ENCODE data around the gene GNLY. TPM values are rescaled to one million over a fixed set of nuclear protein-coding genes. Genes with fewer than 3 reads are reported as not detected.

GNLY gene
- total and polyA plus RNA-seq, 2 experiments from 2014 or later = not detected

GRCh38 chr2:85720533-85720932 is 26.4 kb downstream of the GNLY start:
- Histone ChIP-seq H3K27ac (no peak overlapping the region), H3K27me3 (no peaks in the 10 kb centered on the region), H3K36me3 (replicated peaks; ENCODE audit: insufficient read depth, low read depth) (no peaks in the 10 kb centered on the region), H2AFZ (no peak overlapping the region), H3K9me3 (ENCODE audit: low read depth) (no peaks in the 10 kb centered on the region), H3K4me2 (no peak overlapping the region), H3K79me2 (no peaks in the 10 kb centered on the region), H3K4me3 (no peak overlapping the region), H3K9me2 (replicated peaks; ENCODE audit: insufficient read depth) (no peaks in the 10 kb centered on the region), H4K20me1 (ENCODE audit: insufficient read depth, poor library complexity, severe bottlenecking) (no peaks in the 10 kb centered on the region), H3K4me1 (ENCODE audit: insufficient read depth) (no peaks in the 10 kb centered on the region)
- 84% methylated on average over 1 of the region's 1 CpG for WGBS (ENCODE audit: low lambda C conversion rate, missing lambda C conversion rate)
- no peak for TF ChIP-seq CTCF (IDR thresholded peaks at IDR 0.05; ENCODE audit: poor library complexity)
- no peak for TF ChIP-seq EZH2 (IDR thresholded peaks at IDR 0.05; ENCODE audit: borderline replicate concordance)
- no peak for TF ChIP-seq EZH2phosphoT487 (IDR thresholded peaks at IDR 0.05; ENCODE audit: low read depth, severe bottlenecking, unreplicated experiment)
- no peak for DNase-seq (ENCODE audit: low spot score)

GRCh38 chr2:85721641-85722040 is 27.5 kb downstream of the GNLY start:
- H3K9me3 ChIP-seq (ENCODE audit: low read depth) = no peaks in the 10 kb centered on the region
- H2AFZ ChIP-seq = no peak overlapping the region
- H4K20me1 ChIP-seq (ENCODE audit: insufficient read depth, poor library complexity, severe bottlenecking) = no peaks in the 10 kb centered on the region
- DNase-seq (ENCODE audit: low spot score) = no peak
- no peak overlapping the region for H3K4me3 ChIP-seq
- H3K4me1 ChIP-seq (ENCODE audit: insufficient read depth) = no peaks in the 10 kb centered on the region
- no peak overlapping the region for H3K27ac ChIP-seq
- no peak overlapping the region for H3K4me2 ChIP-seq
- 93% methylated on average over 4 of the region's 4 CpGs for WGBS (ENCODE audit: low lambda C conversion rate, missing lambda C conversion rate)
- TF ChIP-seq EZH2 (IDR thresholded peaks at IDR 0.05; ENCODE audit: borderline replicate concordance) = no peak
- no peak for TF ChIP-seq EZH2phosphoT487 (IDR thresholded peaks at IDR 0.05; ENCODE audit: low read depth, severe bottlenecking, unreplicated experiment)
- TF ChIP-seq CTCF (IDR thresholded peaks at IDR 0.05; ENCODE audit: poor library complexity) = no peak
- H3K9me2 ChIP-seq (replicated peaks; ENCODE audit: insufficient read depth) = no peaks in the 10 kb centered on the region
- no peaks in the 10 kb centered on the region for H3K79me2 ChIP-seq
- no peaks in the 10 kb centered on the region for H3K36me3 ChIP-seq (replicated peaks; ENCODE audit: insufficient read depth, low read depth)
- H3K27me3 ChIP-seq = no peaks in the 10 kb centered on the region

GRCh38 chr2:85722519-85722918 is 28.4 kb downstream of the GNLY start:
- Histone ChIP-seq H3K4me1 (ENCODE audit: insufficient read depth) (no peaks in the 10 kb centered on the region), H3K79me2 (no peaks in the 10 kb centered on the region), H3K9me2 (replicated peaks; ENCODE audit: insufficient read depth) (no peaks in the 10 kb centered on the region), H3K36me3 (replicated peaks; ENCODE audit: insufficient read depth, low read depth) (no peaks in the 10 kb centered on the region), H3K4me2 (no peak overlapping the region), H3K4me3 (no peak overlapping the region), H2AFZ (no peak overlapping the region), H4K20me1 (ENCODE audit: insufficient read depth, poor library complexity, severe bottlenecking) (no peaks in the 10 kb centered on the region), H3K9me3 (ENCODE audit: low read depth) (no peaks in the 10 kb centered on the region), H3K27me3 (no peaks in the 10 kb centered on the region), H3K27ac (no peak overlapping the region)
- 92% methylated on average over 6 of the region's 6 CpGs for WGBS (ENCODE audit: low lambda C conversion rate, missing lambda C conversion rate)
- no peak for DNase-seq (ENCODE audit: low spot score)
- TF ChIP-seq EZH2phosphoT487 (IDR thresholded peaks at IDR 0.05; ENCODE audit: low read depth, severe bottlenecking, unreplicated experiment) = no peak
- TF ChIP-seq EZH2 (IDR thresholded peaks at IDR 0.05; ENCODE audit: borderline replicate concordance) = no peak
- no peak for TF ChIP-seq CTCF (IDR thresholded peaks at IDR 0.05; ENCODE audit: poor library complexity)

Data from hepatocyte (in vitro differentiated cells).